ENCODE measurements around the gene AKAP7. TPM values are rescaled to one million over a fixed set of nuclear protein-coding genes. Genes with fewer than 3 reads are reported as not detected.
A peak's percentile ranks its signal among the peaks of the same experiment; 100 is the strongest.
"Not testable (repeated sequence)": the region's sequence is repeated elsewhere in the genome, so short reads cannot be mapped to it uniquely, and the experiment has no call there.

Gene AKAP7
- polyA plus RNA-seq = 2.8 TPM

- Mint-ChIP-seq H3K27ac (peak within 1 kb of the TSS; percentile 95 to 96 (median 96)), H3K9me3 (no peaks in the 10 kb centered on the region), H3K4me1 (peaks cover 10 to 26% (median 20%) of the 10 kb centered on the region in 3 donors), H3K4me3 (peak within 1 kb of the TSS; percentile 90 to 100 (median 98)), H3K27me3 (no peaks in the 10 kb centered on the region), H3K36me3 (no peaks in the 10 kb centered on the region)
Measured at GRCh38 chr6:131135244-131136020, at the start of gene AKAP7. Gene AKAP7, plus strand, starts transcription at chr6:131135467. Its CDS starts 297 bp downstream, at chr6:131135764.

GRCh38 chr6:131090339-131090738, 44.9 kb upstream of the AKAP7 start:
- not testable (repeated sequence) for H3K36me3 Mint-ChIP-seq, H3K27me3 Mint-ChIP-seq, H3K9me3 Mint-ChIP-seq, H3K27ac Mint-ChIP-seq
- peak overlapping the region in 2 of 4 donors; percentile 74 to 88 for H3K4me3 Mint-ChIP-seq
- H3K4me1 Mint-ChIP-seq = peaks cover 6 to 17% (median 14%) of the 10 kb centered on the region in 3 donors

DNA sequence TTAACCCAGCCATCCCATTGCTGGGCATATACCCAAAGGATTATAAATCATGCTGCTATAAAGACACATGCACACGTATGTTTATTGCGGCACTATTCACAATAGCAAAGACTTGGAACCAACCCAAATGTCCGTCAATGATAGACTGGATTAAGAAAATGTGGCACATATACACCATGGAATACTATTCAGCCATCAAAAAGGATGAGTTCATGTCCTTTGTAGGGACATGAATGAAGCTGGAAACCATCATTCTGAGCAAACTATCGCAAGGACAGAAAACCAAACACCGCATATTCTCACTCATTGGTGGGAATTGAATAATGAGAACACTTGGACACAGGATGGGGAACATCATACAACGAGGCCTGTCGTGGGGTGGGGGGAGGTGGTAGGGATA, 43.3 kb upstream of the AKAP7 start:
- not testable (repeated sequence) for H3K4me3 Mint-ChIP-seq, H3K27ac Mint-ChIP-seq, H3K27me3 Mint-ChIP-seq, H3K36me3 Mint-ChIP-seq, H3K9me3 Mint-ChIP-seq
- peaks cover 6 to 17% (median 14%) of the 10 kb centered on the region in 3 donors for H3K4me1 Mint-ChIP-seq

GRCh38 chr6:131093334-131093733, 41.9 kb upstream of the AKAP7 start:
- Mint-ChIP-seq H3K27me3 (peaks cover 2% of the 10 kb centered on the region), H3K4me3 (peak overlapping the region in 1 of 4 donors; percentile 51), H3K36me3 (no peaks in the 10 kb centered on the region), H3K27ac (no peak overlapping the region), H3K4me1 (peaks cover 6 to 17% (median 15%) of the 10 kb centered on the region in 3 donors), H3K9me3 (peaks cover 3 to 9% (median 5%) of the 10 kb centered on the region in 3 donors)

DNA sequence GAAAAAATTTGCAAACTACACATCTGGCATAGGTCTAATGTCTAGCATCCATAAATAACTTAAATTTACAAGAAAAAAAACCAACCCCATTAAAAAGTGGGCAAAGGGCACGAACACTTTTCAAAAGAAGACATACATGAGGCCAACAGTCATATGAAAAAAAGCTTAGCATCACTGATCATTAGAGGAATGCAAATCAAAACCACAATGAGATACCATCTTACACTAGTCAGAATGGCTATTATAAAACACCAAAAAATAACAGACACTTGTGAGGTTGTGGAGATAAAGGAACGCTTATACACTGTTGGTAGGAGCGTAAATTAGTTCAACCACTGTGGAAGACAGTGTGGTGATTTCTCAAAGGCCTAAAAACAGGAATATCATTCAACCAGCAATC, 38.5 kb upstream of the AKAP7 start:
- H3K4me3 Mint-ChIP-seq = no peak overlapping the region
- H3K9me3 Mint-ChIP-seq = peaks cover 2 to 9% (median 3%) of the 10 kb centered on the region in 3 donors
- peaks cover 0 to 2% (median 1%) of the 10 kb centered on the region in 3 donors for H3K4me1 Mint-ChIP-seq
- no peaks in the 10 kb centered on the region for H3K36me3 Mint-ChIP-seq
- peaks cover 2% of the 10 kb centered on the region for H3K27me3 Mint-ChIP-seq
- H3K27ac Mint-ChIP-seq = no peak overlapping the region

- Mint-ChIP-seq H3K4me1 (peaks cover 0 to 2% (median 2%) of the 10 kb centered on the region in 3 donors), H3K4me3 (no peak overlapping the region), H3K36me3 (no peaks in the 10 kb centered on the region), H3K27ac (no peak overlapping the region), H3K27me3 (peaks cover 2% of the 10 kb centered on the region), H3K9me3 (peaks cover 0 to 3% (median 0%) of the 10 kb centered on the region in 3 donors)
Measured at GRCh38 chr6:131101911-131102680, 33.2 kb upstream of the AKAP7 start.

- no peak overlapping the region for H3K27ac Mint-ChIP-seq
- H3K4me3 Mint-ChIP-seq = no peak overlapping the region
- peaks cover 5 to 8% (median 8%) of the 10 kb centered on the region in 3 donors for H3K4me1 Mint-ChIP-seq
- H3K9me3 Mint-ChIP-seq = no peaks in the 10 kb centered on the region
- peaks cover 2% of the 10 kb centered on the region for H3K27me3 Mint-ChIP-seq
- H3K36me3 Mint-ChIP-seq = no peaks in the 10 kb centered on the region
Measured at GRCh38 chr6:131103296-131103695, 32.0 kb upstream of the AKAP7 start.

DNA sequence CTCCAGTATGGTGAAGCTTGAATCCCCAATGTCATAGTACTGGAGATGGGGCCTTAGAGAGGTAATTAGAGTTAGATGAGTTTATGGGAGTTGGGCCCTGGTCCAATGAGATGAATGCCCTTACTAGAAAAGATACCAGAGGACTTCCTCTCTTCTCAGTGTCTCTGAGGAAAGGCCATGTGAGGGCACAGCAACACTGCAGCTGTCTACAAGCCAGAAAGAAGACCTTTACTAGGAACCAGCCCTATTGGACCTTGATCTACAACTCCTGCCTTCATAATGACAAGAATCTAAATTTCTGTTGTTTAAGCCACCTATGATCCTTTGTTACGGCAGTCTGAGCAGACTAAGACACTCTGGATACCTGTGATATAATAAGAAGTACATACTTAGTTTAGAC, 31.4 kb upstream of the AKAP7 start:
- Mint-ChIP-seq H3K27ac (no peak overlapping the region), H3K4me3 (no peak overlapping the region), H3K27me3 (peaks cover 2% of the 10 kb centered on the region), H3K9me3 (no peaks in the 10 kb centered on the region), H3K36me3 (no peaks in the 10 kb centered on the region), H3K4me1 (peaks cover 7 to 14% (median 10%) of the 10 kb centered on the region in 3 donors)

GRCh38 chr6:131107151-131107550, 28.1 kb upstream of the AKAP7 start:
- Mint-ChIP-seq H3K27me3 (no peaks in the 10 kb centered on the region), H3K27ac (peak overlapping the region in 1 of 3 donors; percentile 90), H3K36me3 (no peaks in the 10 kb centered on the region), H3K4me3 (peak overlapping the region in 1 of 4 donors; percentile 28), H3K9me3 (no peaks in the 10 kb centered on the region), H3K4me1 (peaks cover 7 to 20% (median 8%) of the 10 kb centered on the region in 3 donors)

DNA sequence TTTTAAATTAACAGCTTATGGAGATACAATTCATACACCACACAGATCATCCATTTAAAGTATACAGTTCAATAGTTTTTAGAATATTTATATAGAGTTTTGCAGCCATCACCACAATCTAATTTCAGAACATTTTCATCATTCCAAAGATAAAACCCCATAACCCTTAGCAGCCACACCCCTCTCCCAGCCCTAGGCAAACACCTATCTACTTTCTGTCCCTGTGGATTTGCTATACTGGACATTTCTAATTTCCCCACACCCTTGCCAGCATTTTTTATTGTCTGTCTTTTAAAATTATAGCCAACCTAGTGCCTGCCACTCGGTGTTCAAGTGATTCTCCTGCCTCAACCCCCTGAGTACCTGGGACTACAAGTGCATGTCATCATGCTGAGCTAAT, 23.0 kb upstream of the AKAP7 start:
- H3K4me3 Mint-ChIP-seq = no peak overlapping the region
- no peaks in the 10 kb centered on the region for H3K9me3 Mint-ChIP-seq
- H3K27me3 Mint-ChIP-seq = no peaks in the 10 kb centered on the region
- H3K4me1 Mint-ChIP-seq = peaks cover 9 to 22% (median 13%) of the 10 kb centered on the region in 3 donors
- no peak overlapping the region for H3K27ac Mint-ChIP-seq
- H3K36me3 Mint-ChIP-seq = no peaks in the 10 kb centered on the region

DNA sequence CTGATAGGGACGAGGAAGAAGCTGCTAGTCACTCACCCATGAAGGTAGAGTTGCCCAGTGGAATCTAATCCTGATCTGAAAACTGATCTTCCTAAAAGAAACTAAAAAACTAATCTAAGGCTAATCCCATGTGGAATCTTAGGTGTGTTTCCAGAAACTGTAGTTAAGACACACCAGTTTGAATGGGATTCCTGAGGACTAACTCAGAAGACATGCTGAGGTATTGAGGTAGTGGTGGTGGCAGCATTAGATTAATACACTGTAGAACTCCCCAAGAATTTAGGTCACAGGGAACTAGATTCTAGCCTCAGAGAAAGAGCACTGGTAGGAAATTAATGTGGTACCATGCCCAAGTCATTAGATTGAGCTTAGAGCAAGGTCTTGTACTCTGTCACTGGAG, 19.6 kb upstream of the AKAP7 start:
- Mint-ChIP-seq H3K4me3 (no peak overlapping the region), H3K36me3 (no peaks in the 10 kb centered on the region), H3K27ac (no peak overlapping the region), H3K4me1 (peaks cover 6 to 12% (median 7%) of the 10 kb centered on the region in 3 donors), H3K9me3 (no peaks in the 10 kb centered on the region), H3K27me3 (no peaks in the 10 kb centered on the region)

DNA sequence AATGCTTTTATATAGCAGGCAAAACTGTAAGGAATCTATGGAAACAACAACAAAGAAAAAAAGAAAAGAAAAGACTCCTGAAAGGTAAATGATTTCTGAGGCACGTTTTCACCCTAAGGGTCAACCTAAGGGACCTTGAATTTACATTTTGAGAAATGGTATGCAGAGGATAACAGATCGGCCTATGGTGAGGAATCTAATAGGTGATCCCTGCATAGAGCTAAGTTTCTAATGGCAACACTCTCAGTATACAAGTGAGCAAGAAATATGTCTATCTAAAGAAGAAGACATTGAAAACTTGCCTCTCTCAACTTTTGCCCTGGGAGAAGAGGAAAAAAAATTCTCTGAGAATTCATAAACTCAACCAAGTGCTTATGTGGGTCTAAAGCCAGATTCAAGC, 18.9 kb upstream of the AKAP7 start:
- H3K4me3 Mint-ChIP-seq = no peak overlapping the region
- H3K27me3 Mint-ChIP-seq = no peaks in the 10 kb centered on the region
- no peak overlapping the region for H3K27ac Mint-ChIP-seq
- peaks cover 6 to 12% (median 7%) of the 10 kb centered on the region in 3 donors for H3K4me1 Mint-ChIP-seq
- H3K36me3 Mint-ChIP-seq = no peaks in the 10 kb centered on the region
- no peaks in the 10 kb centered on the region for H3K9me3 Mint-ChIP-seq

GRCh38 chr6:131116755-131117360, 18.4 kb upstream of the AKAP7 start:
- Mint-ChIP-seq H3K27me3 (no peaks in the 10 kb centered on the region), H3K9me3 (no peaks in the 10 kb centered on the region), H3K4me3 (no peak overlapping the region), H3K4me1 (peaks cover 6 to 12% (median 7%) of the 10 kb centered on the region in 3 donors), H3K27ac (peak overlapping the region in 1 of 3 donors; percentile 35), H3K36me3 (no peaks in the 10 kb centered on the region)

- Mint-ChIP-seq H3K4me1 (peaks cover 6 to 12% (median 7%) of the 10 kb centered on the region in 3 donors), H3K4me3 (peak overlapping the region in 3 of 4 donors; percentile 0 to 4 (median 2)), H3K27ac (no peak overlapping the region), H3K9me3 (no peaks in the 10 kb centered on the region), H3K36me3 (no peaks in the 10 kb centered on the region), H3K27me3 (no peaks in the 10 kb centered on the region)
Measured at GRCh38 chr6:131117878-131118277, 17.4 kb upstream of the AKAP7 start.

GRCh38 chr6:131122007-131122406, 13.3 kb upstream of the AKAP7 start:
- H3K9me3 Mint-ChIP-seq = no peaks in the 10 kb centered on the region
- no peaks in the 10 kb centered on the region for H3K36me3 Mint-ChIP-seq
- peaks cover 3 to 7% (median 5%) of the 10 kb centered on the region in 3 donors for H3K4me1 Mint-ChIP-seq
- no peak overlapping the region for H3K27ac Mint-ChIP-seq
- H3K27me3 Mint-ChIP-seq = peaks cover 3% of the 10 kb centered on the region
- no peak overlapping the region for H3K4me3 Mint-ChIP-seq

All from IgD-negative memory B cell (primary cell).